SK-N-SH (cell line): ENCODE data around the gene ENKUR. TPM values are rescaled to one million over a fixed set of nuclear protein-coding genes. Genes with fewer than 3 reads are reported as not detected.
"Not testable (repeated sequence)": the region's sequence is repeated elsewhere in the genome, so short reads cannot be mapped to it uniquely, and the experiment has no call there.

Experiments
- CTCF ChIA-PET: fragments of 300-600, 350-600 bp; formaldehyde crosslinking; extraction: SDS; loops from one replicate; lab custom pipeline; 2021; lab: Yijun Ruan, JAX
- POLR2A ChIA-PET: fragments of 350-600 bp; sonication (Branson Sonifier 250); formaldehyde crosslinking; extraction: SDS; loops from one replicate; lab custom pipeline; 2020; ENCODE audit warnings: antibody characterized with exemption, inconsistent platforms; lab: Yijun Ruan, JAX
- DNase-seq: peaks from one replicate; pipeline ENCODE4 v3.0.0; 2012
- H2AFZ ChIP-seq: fragments of 200-600 bp; sonication (generic); 2 replicates; pipeline ENCODE4 v1.8.1; 2016; ENCODE audit warnings: antibody characterized with exemption, mild to moderate bottlenecking, low read depth
- H3F3A ChIP-seq: fragments of 200-600 bp; sonication (generic); replicated peaks from 2 replicates; pipeline ENCODE3; 2016; ENCODE audit warnings: antibody characterized with exemption, mild to moderate bottlenecking; ENCODE audit not compliant: insufficient read depth
- H3K27ac ChIP-seq, 2 experiments: fragments of 200-500 bp in 1 of 2; fragments of 200-600 bp in 1 of 2; sonication (Bioruptor generic) in 1 of 2; sonication (generic), shearing (Covaris generic) in 1 of 2; 2 replicates each; pipeline versions ENCODE4 v1.5.1 to v1.6.1; 2014 to 2016; ENCODE audit warnings: low read depth in 2 of 2, inconsistent platforms in 1 of 2, low read length in 1 of 2, mild to moderate bottlenecking in 1 of 2, mixed read lengths in 1 of 2
- H3K27me3 ChIP-seq: fragments of 200-600 bp; sonication (generic), shearing (Covaris generic); 2 replicates; pipeline ENCODE4 v1.6.1; 2016; ENCODE audit warnings: mixed run types; ENCODE audit not compliant: insufficient read depth
- H3K36me3 ChIP-seq, 2 experiments: fragments of 200-500 bp in 1 of 2; fragments of 200-600 bp in 1 of 2; sonication (Bioruptor generic) in 1 of 2; sonication (generic) in 1 of 2; replicated peaks in 1 of 2; 2 replicates each; pipeline versions ENCODE3 to v1.5.1; 2014 to 2016; ENCODE audit warnings: low read length in 1 of 2, mild to moderate bottlenecking in 1 of 2; ENCODE audit not compliant: insufficient read depth in 2 of 2, control insufficient read depth in 1 of 2
- H3K4me1 ChIP-seq, 2 experiments: fragments of 200-500 bp in 1 of 2; fragments of 200-600 bp in 1 of 2; sonication (Bioruptor generic) in 1 of 2; sonication (generic), shearing (Covaris generic) in 1 of 2; 2 replicates each; pipeline versions ENCODE4 v1.5.1 to v1.6.1; 2014 to 2016; ENCODE audit warnings: low read depth in 1 of 2, low read length in 1 of 2, mixed run types in 1 of 2; ENCODE audit not compliant: insufficient read depth in 2 of 2, control insufficient read depth in 1 of 2
- H3K4me2 ChIP-seq: fragments of 200-600 bp; sonication (generic), shearing (Covaris generic); 2 replicates; pipeline ENCODE4 v1.6.1; 2017; ENCODE audit warnings: mixed run types
- H3K4me3 ChIP-seq, 2 experiments: fragments of 200-500 bp in 1 of 2; fragments of 200-600 bp in 1 of 2; sonication (Bioruptor generic) in 1 of 2; sonication (generic), shearing (Covaris generic) in 1 of 2; 2 replicates each; pipeline versions ENCODE4 v1.5.1 to v1.8.1; 2014 to 2016; ENCODE audit warnings: low read depth in 2 of 2, inconsistent platforms in 1 of 2, low read length in 1 of 2, mild to moderate bottlenecking in 1 of 2, mixed read lengths in 1 of 2, moderate library complexity in 1 of 2
- H3K79me2 ChIP-seq: fragments of 200-600 bp; sonication (generic); 2 replicates; pipeline ENCODE4 v1.8.1; 2017; ENCODE audit warnings: mild to moderate bottlenecking; ENCODE audit not compliant: insufficient read depth
- H3K9ac ChIP-seq: fragments of 200-600 bp; sonication (generic); 2 replicates; pipeline ENCODE4 v1.6.1; 2017; ENCODE audit warnings: mixed run types
- H3K9me2 ChIP-seq: fragments of 200-600 bp; sonication (generic); 2 replicates; pipeline ENCODE4 v1.6.1; 2017; ENCODE audit warnings: mixed run types
- H3K9me3 ChIP-seq: fragments of 200-600 bp; sonication (generic); 2 replicates; pipeline ENCODE4 v1.6.1; 2017; ENCODE audit warnings: mixed run types, mild to moderate bottlenecking, moderate library complexity
- H4K20me1 ChIP-seq: fragments of 200-600 bp; sonication (generic); 2 replicates; pipeline ENCODE4 v1.6.1; 2017; ENCODE audit warnings: mild to moderate bottlenecking, mixed run types; ENCODE audit not compliant: insufficient read depth
- EZH2phosphoT487 ChIP-seq: fragments of 200-600 bp; sonication (generic); IDR thresholded peaks from 2 replicates; pipeline ENCODE4 v1.6.1; 2017; ENCODE audit warnings: low read depth, mixed run types, mild to moderate bottlenecking, antibody characterized with exemption, moderate library complexity, borderline replicate concordance
- FOXJ3 ChIP-seq: sonication (generic); formaldehyde crosslinking; IDR thresholded peaks from 2 replicates; pipeline ENCODE4 v1.5.1; 2020; ENCODE audit warnings: mild to moderate bottlenecking, missing genetic modification reagents
- GATA2 ChIP-seq: sonication (generic); formaldehyde crosslinking; IDR thresholded peaks from 2 replicates; pipeline ENCODE4 v1.5.0; 2020; ENCODE audit warnings: mild to moderate bottlenecking, missing genetic modification reagents
- IRF3 ChIP-seq: fragments of 150-350 bp; IDR thresholded peaks from 2 replicates; pipeline ENCODE4 v1.6.1; 2016; ENCODE audit warnings: mild to moderate bottlenecking, low read depth, low read length
- NFIC ChIP-seq: IDR thresholded peaks from 2 replicates; pipeline ENCODE4 v1.4.0; 2012; ENCODE audit warnings: borderline replicate concordance
- PBX3 ChIP-seq: IDR thresholded peaks from 2 replicates; pipeline ENCODE4; 2012
- RAD21 ChIP-seq: IDR thresholded peaks from 2 replicates; pipeline ENCODE4 v1.6.1; 2012; ENCODE audit warnings: mild to moderate bottlenecking, low read length
- RFX5 ChIP-seq: IDR thresholded peaks from 2 replicates; pipeline ENCODE4 v1.6.1; 2012; ENCODE audit warnings: mild to moderate bottlenecking, improper control_type of control experiment, low read length
- SMC3 ChIP-seq: IDR thresholded peaks from 2 replicates; pipeline ENCODE4 v1.6.1; 2012; ENCODE audit warnings: low read depth, low read length, improper control_type of control experiment
- TAF1 ChIP-seq: IDR thresholded peaks from 2 replicates; pipeline ENCODE4 v1.6.1; 2012; ENCODE audit warnings: low read depth, mild to moderate bottlenecking, low read length, moderate library complexity, borderline replicate concordance
- USF1 ChIP-seq: IDR thresholded peaks from 2 replicates; pipeline ENCODE4 v1.4.0; 2012; ENCODE audit warnings: low read depth, borderline replicate concordance
- WGBS: methylation state at CpG from one replicate; pipeline ENCODE4 v1.1.6; 2017; ENCODE audit warnings: low lambda C conversion rate; 5-methylcytosine and 5-hydroxymethylcytosine counted together
- polyA plus RNA-seq, 3 experiments: library from polyadenylated mRNA; depleted of rRNA; stranded (reverse); fragments of >200 nt; gene quantifications; 2 replicates each; pipeline ENCODE4 v1.2.3, GENCODE V29; 2012
- TF ChIP-seq, protein P1 (sequence below): IDR thresholded peaks from 2 replicates; pipeline ENCODE4 v1.6.1; 2012; ENCODE audit warnings: mild to moderate bottlenecking, low read depth, low read length, moderate library complexity
- TF ChIP-seq, protein P2 (sequence below): fragments of 200-600 bp; sonication (generic); IDR thresholded peaks from 2 replicates; pipeline ENCODE4 v1.6.1; 2017; ENCODE audit warnings: antibody characterized with exemption, mild to moderate bottlenecking, moderate library complexity

ENKUR gene
- polyA plus RNA-seq, 1 of the 3 experiments (the other 2 are of a cell fraction), result 0.13 TPM

DNA sequence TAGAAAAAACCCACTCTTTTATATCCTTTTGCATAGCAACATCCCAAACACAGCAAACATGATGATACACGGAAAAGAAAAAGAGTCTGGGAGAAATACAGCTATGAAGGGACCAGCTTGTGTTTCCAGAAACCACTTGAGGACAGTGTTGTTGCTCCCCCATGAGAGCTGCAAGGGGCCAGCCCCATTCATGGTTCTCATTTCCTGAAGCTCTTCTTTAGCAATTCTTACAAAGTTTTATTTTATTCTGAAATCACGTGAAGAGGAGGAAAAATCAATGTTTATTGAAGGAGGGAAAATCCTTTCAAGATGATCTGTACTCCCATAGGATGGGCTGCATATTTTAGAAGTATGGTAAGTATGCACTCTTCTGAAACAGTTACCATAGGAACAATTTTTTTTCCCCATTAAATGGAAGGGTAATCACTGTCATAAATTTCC, 46.1 kb downstream of the ENKUR start (continued):
- TF ChIP-seq SMC3 (no peak), USF1 (no peak)
- TF ChIP-seq, all 33 proteins: peak for 0

GRCh38 chr10:24968951-24969350, 47.0 kb downstream of the ENKUR start:
- H2AFZ ChIP-seq, H3F3A ChIP-seq, H4K20me1 ChIP-seq, DNase-seq, H3K36me3 ChIP-seq, H3K4me3 ChIP-seq, H3K27me3 ChIP-seq, H3K9ac ChIP-seq, H3K4me1 ChIP-seq, H3K9me3 ChIP-seq, H3K9me2 ChIP-seq, H3K27ac ChIP-seq, H3K4me2 ChIP-seq, POLR2A ChIA-PET, H3K79me2 ChIP-seq: not testable (repeated sequence)
- CTCF ChIA-PET, result interaction anchor here (1.6 to 1.9 kb wide), 2 partner anchors 17 to 21 kb away, joined by 5 to 6 read pairs; partner anchors contain the start of gene PRTFDC1
- WGBS, result 83% methylated on average over 11 of the region's 11 CpGs

DNA sequence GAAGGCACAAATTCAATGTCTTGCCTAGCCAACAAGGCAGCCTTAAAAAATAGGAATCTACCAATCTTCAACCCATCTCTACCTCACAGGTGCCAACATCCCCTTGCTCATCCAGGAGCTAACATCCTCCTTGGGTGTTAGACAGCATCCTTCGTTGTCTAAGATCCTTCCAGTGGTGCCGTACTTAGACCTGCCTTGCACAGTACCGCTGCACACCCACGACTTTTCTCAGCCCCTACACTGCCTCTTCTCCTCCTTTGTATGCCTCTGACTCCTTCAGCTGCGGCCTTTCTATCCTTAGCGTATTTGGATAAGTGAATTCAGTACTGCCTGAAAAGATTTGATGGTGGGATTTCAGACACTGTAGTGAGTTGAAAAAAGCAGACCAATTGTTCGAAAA, 47.6 kb downstream of the ENKUR start:
- Histone ChIP-seq H3K4me1 (no peaks in the 10 kb centered on the region), H2AFZ (no peak overlapping the region), H3K9me3 (no peaks in the 10 kb centered on the region), H3K27ac (no peak overlapping the region), H3K36me3 (no peaks in the 10 kb centered on the region), H3F3A (no peaks in the 10 kb centered on the region), H3K4me2 (no peak overlapping the region), H3K9me2 (no peaks in the 10 kb centered on the region), H3K4me3 (no peak overlapping the region), H3K79me2 (no peaks in the 10 kb centered on the region), H3K9ac (no peak overlapping the region), H3K27me3 (no peaks in the 10 kb centered on the region), H4K20me1 (no peaks in the 10 kb centered on the region)
- 89% methylated on average over 7 of the region's 7 CpGs for WGBS
- POLR2A ChIA-PET, result no interaction called here
- TF ChIP-seq GATA2 (CRISPR knock-in tag) (no peak), FOXJ3 (CRISPR knock-in tag) (no peak), NFIC (no peak), RFX5 (no peak), IRF3 (no peak), EZH2phosphoT487 (no peak), PBX3 (no peak), RAD21 (no peak), TAF1 (no peak)
- TF ChIP-seq, protein P1, sequence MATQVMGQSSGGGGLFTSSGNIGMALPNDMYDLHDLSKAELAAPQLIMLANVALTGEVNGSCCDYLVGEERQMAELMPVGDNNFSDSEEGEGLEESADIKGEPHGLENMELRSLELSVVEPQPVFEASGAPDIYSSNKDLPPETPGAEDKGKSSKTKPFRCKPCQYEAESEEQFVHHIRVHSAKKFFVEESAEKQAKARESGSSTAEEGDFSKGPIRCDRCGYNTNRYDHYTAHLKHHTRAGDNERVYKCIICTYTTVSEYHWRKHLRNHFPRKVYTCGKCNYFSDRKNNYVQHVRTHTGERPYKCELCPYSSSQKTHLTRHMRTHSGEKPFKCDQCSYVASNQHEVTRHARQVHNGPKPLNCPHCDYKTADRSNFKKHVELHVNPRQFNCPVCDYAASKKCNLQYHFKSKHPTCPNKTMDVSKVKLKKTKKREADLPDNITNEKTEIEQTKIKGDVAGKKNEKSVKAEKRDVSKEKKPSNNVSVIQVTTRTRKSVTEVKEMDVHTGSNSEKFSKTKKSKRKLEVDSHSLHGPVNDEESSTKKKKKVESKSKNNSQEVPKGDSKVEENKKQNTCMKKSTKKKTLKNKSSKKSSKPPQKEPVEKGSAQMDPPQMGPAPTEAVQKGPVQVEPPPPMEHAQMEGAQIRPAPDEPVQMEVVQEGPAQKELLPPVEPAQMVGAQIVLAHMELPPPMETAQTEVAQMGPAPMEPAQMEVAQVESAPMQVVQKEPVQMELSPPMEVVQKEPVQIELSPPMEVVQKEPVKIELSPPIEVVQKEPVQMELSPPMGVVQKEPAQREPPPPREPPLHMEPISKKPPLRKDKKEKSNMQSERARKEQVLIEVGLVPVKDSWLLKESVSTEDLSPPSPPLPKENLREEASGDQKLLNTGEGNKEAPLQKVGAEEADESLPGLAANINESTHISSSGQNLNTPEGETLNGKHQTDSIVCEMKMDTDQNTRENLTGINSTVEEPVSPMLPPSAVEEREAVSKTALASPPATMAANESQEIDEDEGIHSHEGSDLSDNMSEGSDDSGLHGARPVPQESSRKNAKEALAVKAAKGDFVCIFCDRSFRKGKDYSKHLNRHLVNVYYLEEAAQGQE, result no peak
- TF ChIP-seq, protein P2, sequence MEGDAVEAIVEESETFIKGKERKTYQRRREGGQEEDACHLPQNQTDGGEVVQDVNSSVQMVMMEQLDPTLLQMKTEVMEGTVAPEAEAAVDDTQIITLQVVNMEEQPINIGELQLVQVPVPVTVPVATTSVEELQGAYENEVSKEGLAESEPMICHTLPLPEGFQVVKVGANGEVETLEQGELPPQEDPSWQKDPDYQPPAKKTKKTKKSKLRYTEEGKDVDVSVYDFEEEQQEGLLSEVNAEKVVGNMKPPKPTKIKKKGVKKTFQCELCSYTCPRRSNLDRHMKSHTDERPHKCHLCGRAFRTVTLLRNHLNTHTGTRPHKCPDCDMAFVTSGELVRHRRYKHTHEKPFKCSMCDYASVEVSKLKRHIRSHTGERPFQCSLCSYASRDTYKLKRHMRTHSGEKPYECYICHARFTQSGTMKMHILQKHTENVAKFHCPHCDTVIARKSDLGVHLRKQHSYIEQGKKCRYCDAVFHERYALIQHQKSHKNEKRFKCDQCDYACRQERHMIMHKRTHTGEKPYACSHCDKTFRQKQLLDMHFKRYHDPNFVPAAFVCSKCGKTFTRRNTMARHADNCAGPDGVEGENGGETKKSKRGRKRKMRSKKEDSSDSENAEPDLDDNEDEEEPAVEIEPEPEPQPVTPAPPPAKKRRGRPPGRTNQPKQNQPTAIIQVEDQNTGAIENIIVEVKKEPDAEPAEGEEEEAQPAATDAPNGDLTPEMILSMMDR, result no peak
- CTCF ChIA-PET, result no interaction called here
- DNase-seq, result no peak
